ENCODE data around the gene PIK3CD.
"Not testable (repeated sequence)": the region's sequence is repeated elsewhere in the genome, so short reads cannot be mapped to it uniquely, and the experiment has no call there.

PIK3CD gene

DNA sequence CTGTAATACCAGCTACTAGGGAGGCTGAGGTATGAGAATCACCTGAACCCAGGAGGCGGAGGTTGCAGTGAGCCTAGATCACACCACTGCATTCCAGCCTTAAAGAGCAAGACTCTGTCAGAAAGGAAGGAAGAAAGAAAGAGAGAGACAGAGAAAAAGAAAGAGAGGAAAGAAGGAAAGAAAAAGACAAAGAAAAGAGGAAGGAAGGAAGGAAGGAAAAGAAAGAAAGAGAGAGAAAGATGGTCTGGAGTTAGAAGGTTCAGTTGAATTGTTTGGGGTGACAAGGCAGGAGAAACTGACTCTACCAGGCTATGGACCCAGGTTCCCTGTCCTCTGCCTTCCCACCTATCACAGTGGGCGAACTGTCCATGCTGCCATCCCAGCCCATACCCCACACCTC, 27.4 kb upstream of the PIK3CD start:
- no peak for DNase-seq

DNA sequence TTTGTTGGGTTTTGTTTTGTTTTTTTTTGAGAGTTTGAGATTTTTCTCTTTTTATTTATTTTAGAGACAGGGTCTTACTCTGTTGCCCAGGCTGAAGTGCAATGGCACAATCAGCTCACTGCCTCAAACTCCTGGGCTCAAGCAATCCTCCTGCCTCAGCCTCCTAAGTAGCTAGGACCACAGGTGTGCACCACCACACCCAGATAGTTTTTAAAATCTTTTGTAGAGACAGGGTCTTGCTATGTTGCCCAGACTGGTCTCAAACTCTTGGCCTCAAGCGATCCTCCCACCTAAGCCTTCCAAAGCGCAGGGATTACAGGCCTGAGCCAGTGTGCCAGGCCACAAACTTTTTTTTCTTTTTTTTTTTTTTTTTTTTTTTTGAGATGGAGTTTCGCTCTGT, 26.5 kb upstream of the PIK3CD start:
- not testable (repeated sequence) for DNase-seq

DNA sequence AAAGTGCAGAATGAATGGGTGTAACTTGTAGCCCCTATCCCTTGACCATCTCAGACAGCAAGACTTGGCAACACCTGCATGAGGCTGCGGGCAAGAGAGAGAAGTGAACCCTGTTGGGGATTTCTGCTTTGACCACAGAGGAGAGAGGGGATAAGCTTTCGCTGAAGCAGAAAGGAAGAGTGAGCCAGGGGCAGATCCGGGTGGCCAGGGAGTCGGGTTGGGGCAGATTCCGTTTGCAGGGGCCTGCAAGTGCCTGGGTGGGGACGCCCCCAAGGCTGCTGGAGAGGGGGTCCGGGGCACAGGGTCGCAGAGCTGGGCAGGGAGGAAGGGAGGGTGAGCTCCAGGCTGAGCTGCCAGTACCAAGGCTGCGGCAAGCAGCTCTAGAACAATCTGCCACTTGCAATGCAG, 25.3 kb upstream of the PIK3CD start:
- no peak for DNase-seq

DNA sequence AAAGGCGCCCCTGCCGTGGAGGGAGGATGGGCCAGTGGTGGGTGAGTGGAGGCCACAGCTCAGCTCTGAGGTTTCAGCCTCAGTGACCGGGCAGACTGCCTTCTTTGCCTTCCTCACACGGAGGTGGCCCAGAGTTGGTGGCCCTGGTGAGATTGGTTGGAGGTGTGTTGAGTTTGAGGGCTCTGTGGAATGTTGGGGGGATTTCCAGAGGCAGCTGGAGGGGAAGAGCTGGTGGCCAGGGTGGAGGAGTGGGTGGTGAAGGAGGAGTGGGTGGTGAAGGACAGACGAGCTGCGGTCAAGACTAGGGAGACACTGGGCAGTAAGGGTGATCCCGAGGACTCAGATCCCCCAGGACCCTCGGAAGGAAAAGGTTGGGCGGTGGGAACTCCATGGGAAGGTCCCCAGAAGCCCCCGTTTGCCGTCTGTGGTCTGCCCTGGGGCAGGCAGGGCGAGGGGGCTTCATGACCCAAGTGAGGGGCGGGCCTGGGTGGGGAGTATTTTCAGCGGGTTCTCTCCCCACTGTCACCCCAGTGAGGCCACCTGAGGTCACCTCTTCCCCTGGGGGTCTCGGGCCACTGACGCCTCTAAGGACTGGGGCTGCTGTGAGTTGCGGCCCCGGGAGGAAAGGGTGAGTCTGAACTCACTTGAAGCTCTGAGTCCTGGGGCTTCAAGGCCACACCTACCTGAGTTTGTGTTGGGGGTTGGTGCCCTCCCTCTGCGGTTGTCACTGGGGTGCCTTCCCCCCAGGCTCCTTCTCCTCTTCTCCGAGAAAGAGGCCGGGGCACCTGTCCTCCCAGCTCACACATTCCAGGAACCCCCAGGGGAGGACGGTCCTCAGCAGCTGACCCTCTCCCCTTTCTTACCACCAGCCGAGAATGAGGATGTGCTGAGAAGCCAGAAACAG, 22.7 kb upstream of the PIK3CD start:
- peak; percentile 47 to 64 for DNase-seq

DNA sequence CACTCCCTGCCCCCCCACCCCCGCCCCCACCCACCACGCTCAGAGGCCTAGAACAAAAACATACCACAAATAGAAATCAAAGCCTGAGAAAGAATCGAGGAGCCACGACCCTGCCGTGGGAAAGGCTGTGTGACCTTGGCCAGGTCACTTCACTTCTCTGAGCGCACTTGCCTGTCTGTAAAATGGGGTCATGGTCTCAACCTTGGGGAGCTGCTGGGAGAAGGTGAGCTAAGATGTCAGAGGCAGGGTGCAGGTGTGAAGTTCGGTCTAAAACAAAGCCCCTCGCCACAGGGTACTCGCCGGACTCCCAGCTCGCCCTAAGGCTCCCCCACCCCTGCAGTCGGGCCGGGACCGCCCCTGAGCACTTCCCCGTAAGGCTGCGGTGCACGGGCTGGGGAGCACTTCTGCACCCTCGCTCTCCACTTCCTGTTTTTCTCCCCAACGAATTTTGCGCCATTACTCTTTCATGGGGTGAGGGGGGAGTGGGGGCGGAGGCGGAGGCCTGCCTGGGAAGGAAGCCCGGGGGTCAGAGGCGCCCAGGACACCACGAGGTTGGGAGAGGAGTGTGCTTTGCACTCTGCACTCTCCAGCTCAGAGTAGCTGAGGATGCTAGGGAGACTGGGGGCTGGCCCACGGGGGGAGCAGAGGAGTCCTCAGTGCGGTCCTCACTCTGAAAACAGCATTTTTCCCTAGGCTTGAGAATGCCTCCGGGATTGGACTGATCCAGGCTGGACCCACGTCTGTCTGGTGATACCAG, 21.9 kb upstream of the PIK3CD start:
- DNase-seq, result peak; percentile 60

DNA sequence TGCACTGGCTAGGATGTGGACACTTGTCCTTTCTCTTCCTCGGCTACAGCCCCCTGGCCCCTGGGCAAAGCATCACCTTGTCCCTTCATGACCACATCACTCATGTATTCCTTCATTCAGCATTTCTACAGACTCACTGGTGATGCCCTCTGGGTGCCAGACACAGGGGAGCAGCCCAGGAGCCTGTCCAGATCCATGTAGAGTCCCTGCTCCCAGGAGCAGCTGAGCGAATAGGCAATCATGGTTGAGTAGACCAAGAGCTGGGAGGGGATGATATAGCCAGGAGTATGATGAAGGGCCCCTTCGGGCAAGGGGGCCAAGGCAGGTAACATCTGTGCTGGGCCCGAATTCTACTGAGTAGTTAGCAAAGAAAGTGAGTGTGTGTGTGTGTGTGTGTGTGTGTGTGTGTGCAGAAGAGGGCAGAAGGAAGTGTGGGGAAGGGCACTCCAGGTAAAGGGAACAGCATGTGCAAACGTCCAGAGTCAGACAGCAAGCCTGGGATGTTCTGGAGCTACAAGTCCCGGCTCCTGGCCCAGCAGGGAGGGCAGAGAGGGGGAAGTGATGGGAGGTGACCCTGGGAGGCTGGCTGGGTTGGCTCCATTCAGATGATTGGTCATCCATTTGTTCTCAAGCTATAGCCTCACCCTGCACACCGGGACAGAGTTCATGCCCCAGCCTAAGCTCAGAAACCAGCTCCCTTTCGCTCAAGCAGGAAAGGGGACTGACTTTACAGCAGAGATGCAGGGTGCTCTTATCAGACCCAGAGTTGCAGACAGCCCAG, 21.0 kb upstream of the PIK3CD start:
- no peak for DNase-seq

DNA sequence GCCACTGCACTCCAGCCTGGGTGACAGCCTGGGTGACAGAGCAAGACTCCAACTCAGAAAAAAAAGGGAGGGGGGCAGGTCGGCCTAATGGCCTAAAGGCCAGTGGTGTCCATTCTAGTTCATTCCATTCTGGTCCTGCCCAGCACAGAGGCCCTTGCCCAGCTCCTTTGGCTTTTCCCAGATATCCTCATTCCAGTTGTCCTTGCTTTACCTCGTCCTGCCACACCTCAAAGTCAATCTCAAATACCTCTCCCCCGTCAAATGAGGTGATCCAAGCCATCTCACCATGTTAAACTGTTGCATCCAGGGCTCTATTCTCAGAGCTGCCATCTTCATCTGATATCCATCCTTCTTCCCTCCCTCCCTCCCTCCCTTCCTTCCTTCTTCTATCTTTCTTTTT, 19.9 kb upstream of the PIK3CD start:
- DNase-seq, result no peak

DNA sequence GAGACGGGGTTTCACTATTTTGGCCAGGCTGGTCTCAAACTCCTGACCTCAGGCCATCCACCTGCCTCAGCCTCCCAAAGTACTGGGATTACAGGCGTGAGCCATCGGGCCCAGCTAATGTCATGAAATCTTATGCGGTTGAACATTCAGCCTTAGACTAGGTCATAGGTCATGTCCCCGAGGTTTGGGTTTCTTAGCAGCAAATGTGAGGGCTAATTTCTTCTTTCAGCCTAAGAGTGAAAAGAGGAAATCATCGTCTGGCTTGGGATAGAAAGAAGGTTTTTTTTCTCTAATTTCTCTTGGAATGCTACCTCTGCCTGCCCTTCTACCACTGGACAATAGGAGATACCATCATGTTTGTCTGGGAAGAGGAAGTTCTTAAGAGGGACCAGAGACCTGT, 18.0 kb upstream of the PIK3CD start:
- no peak for DNase-seq

DNA sequence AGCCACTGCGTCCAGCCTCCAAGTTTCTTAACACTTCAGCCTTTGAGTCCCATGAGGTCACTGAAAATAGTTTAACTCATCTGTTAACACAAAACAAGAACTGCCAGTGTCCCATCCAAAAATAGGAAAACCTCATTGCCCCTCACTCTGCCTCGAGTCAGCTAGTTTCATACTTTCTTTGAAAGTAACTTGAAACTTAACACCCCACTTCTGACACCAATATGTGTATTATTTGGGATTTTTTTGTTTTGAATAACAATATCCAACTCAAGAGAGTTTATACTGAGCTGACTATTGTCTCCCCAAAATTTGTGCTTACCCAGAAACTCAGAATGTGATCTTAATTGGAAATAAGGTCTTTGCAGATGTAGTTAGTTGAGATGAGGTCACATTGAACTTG, 16.9 kb upstream of the PIK3CD start:
- no peak for DNase-seq

DNA sequence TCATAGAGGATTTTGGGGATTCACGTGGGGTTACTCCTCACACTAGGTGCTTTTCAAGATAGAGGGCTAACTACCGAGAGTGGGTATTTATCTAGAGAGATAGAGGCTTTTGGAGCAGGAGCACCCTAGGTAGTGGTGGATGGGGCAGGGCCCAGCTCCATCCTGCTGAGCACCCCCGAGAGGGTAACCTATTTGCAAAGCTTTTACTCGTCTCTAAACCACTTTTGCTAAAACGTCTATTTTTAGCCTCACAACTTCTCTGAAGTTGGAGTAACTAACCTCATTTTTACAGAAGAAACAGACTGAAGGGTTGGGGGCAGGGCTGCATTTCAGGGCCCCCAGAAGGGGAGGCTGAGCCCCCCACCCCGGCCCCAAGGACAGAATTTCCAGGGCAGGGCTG, 12.3 kb upstream of the PIK3CD start:
- DNase-seq, result no peak

DNA sequence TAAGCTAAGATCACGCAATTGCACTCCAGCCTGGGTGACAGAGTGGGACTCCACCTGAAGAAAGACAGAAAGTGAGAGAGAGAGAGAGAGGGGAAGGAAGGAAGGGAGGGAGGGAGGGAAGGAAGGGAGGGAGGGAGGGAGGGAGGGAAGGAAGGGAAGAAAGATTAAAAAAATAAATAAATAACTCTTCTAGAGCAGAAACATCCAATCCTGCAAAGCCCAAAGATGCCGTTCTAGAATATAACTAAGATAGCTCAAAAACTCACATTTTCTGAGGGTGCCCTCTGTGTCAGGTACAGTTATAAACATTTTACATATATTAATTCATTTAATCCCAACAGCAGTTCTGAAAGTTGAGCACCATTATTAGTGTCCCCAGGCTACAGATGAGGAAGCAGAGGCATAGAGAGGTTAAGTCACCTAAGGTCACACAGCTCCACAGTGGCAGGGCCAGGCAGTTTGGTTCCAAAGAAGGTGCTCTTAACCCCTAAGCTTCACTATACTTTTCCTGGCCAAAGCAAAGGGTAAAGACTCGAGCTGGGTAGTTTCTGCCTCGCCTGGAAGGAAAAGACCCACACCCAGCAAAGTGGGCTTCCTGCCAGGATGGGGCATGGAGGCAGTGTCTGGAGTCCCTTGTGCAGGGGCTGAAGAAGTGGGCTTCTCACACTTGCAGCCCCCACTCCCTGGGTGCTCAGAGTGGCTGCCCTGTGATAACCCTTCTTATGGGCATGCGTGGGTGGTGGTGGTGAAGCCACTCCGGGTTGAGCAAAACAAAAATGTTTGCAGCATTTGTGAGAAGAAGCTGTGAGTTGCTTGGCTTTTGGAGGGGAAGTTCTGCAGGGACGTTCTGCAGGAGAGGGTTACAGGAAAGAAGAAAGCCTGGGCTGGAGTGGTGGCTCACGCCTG, 7.9 kb upstream of the PIK3CD start:
- no peak for DNase-seq

DNA sequence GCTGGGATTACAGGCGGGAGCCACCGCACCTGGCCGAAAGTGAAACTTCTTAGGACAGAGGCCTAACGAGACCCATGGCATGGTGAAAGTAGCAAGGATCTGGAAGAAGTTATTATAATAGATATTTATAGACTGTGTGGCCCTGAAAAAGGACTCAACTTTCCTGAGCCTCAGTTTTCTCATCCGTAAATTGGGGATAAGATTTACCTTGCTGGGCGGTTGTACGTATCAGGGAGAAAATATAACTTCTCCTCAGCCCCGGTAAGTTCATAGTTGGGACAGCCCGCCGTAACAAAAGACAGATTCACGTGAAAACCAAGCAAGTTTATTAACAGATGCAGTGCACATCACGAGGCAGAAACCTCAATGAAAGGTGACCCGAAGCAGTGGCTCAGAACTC, 5.5 kb upstream of the PIK3CD start:
- no peak for DNase-seq

DNA sequence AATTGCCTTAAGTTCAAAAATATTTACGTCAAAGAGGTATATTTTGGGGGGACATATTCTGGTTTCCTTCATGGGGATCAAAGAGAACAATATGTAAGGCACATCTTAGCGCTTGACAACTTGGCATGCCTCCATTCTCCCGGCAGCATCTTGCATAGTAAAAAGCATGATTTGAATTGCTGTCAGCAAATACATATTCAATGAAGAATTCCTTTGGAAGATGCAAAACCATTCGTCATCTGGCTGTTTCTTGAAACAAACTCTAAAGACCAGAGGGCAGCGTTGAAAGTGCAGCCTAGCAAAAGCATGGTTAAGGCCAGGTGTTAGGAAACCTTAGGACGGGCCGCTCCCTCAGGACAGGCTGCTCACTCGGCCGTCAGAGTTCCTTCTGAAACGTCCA, 3.4 kb upstream of the PIK3CD start:
- DNase-seq, result no peak

DNA sequence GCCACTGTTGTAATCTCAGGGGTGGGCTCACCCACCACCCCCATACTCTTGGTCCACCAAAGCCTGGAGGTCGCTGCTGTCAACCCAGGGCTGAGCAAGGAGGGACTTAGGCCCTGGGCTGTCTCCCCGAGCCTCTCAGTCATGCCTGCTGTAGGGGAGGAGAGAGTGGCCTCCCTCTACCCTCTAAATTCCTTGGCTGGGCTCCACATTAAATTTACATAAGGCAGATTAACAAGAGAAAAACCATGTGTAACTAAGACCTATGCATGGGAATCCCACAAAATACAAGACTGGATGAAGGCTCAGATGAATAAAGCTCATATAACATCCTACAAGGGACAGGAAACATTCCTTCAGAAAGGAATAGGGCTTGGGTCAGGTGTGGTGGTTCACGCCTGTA, 1.8 kb upstream of the PIK3CD start:
- no peak for DNase-seq

DNA sequence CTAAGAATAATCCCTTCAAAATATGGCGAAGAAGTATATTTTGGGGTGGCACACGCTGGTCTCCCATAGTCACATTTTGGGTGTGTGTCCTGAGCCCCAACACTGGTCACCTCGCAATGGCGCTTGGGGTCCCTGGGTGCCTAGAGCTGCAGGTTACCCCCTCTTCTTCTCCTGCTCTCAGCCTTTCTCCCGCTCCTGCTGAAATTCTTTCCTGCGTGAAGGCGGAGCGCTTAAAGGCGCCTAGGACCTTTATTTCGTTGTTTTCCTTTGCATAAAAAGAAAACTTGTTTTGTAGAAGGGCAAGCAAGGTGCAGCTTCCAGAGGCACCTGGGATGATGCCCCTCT, 339 bp upstream of the PIK3CD start:
- DNase-seq, result no peak

DNA sequence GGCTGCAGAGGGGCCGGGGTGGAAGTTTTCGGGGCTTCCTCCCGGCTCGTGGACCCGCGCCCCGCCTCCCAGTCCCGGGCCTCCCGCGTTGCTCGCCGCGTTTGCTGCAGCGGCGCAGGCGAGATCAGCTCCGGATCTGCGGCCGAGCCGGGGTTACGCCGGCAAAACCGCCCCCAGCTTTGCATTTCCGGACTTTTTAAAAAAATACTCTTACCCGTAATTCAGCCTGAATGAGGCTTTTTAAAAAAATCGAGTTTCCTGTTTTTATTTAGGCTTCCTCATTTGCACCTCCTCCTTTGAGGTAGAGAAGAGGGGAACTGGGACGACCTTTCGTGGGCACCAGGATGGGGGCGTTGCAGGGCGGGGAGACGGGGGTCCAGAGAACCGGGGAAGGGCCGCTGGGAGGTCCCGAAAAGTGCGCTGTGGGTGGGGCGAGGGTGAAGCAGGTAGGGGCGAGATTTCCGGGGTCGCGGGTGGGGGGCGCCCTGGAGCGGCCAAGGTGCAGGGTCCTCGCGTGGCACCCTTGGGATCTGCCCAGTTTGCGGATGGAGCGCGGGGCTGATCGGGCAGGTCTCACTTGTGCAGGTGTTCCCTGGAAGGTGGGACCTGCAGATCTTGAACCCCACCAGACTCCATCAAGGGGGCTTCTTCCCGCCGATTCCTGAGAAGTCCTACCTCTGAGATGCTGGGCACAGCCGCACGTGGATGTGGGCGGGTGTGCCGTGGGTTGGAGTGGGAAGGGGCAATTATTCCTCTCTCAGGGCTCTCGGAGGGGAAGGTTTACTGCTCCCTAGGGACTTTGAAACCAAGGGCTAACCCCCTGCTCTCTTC, 1.1 kb downstream of the PIK3CD start:
- peak; percentile 51 to 54 for DNase-seq

DNA sequence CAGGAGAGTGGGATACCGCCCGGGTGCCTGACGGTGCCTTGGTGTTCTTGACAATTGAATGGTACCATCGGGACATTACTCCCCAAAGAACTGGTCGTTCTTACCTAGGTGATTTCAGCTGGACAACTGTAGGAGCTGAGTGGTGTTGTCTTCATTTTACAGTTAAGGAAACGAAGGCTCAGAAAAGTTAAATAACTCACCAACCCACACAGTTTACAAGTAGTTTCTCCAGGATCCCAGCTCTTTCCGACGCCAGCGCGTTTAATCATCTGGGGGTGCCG, 1.6 kb downstream of the PIK3CD start:
- DNase-seq, result no peak

DNA sequence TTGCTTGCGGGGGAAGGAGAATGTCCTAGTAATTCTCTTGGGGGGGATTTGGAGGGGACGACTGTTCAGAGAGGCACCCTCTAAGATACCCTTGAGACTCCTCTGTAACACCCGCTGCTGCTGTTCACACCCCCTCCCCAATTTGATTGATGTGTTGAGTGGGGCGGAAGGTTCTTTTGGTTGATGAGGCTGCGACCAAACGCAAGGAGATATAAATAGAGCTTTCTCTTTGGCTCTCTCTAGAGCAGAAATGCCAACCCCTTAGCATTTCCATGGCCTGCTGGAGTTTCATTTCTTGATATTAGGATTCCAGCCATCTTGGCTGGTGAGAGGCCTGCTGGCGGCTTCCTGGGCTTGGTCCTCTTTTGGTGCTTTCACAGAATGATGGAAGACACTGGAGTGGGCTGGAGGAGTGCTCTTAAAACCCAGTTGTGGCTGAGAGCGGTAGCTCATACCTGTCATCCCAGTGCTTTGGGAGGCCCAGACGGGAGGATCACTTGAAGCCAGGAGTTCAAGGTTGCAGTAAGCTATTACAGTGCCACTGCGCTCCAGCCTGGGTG, 2.0 kb downstream of the PIK3CD start:
- peak; percentile 19 to 20 for DNase-seq

DNA sequence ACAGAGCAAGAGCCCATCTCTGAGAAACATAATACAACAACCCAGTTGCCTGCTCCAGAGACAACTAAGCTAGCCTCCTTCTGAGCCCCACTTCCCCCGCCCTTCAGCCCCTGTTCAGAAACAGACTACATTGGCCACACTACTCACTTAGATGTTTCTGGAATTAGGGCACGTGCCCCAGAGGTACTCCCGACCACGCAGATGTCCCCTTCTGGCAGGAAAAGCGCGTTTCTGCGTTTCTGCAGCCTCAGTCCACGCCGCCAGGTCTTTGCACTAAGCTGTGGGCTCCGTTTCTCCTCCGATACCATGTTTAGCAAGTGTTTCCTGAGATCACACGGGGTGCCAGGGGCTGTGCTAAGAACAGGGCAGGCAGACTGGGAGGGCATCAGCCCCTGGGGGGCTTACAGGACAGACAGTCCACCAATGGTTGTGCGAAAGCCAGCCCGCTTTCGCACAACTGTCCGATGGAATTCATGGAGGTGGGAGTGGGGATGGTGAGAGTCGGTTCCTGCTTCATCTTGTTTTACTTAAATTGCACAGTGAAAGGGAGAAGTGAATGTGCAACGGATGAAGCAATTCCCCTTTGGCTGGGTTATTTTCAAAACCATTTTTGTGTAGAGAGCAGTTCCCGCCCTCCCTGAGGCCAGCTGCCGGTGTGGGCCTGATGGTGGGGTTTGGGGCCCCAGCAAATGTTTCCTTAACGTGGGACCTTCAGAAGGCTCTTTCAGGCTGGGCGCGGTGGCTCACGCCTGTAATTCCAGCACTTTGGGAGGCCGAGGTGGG, 2.7 kb downstream of the PIK3CD start:
- DNase-seq, result peak in 1 of 2 experiments; percentile 17
